ENCODE results near the gene UGT8. TPM values are rescaled to one million over a fixed set of nuclear protein-coding genes. Genes with fewer than 3 reads are reported as not detected.

The UGT8 gene
- polyA plus RNA-seq, 2 donors = 0.61 to 1.3 TPM

- no peaks in the 10 kb centered on the region for H3K9me3 ChIP-seq (ENCODE audit: control insufficient read depth in 2 of 2, insufficient read depth in 1 of 2, low read depth in 1 of 2, low read length in 1 of 2)
- no peaks in the 10 kb centered on the region for H3K4me1 ChIP-seq (ENCODE audit: control insufficient read depth in 2 of 2, insufficient read depth in 2 of 2, low read length in 1 of 2)
- no peak overlapping the region for H3K27ac ChIP-seq (ENCODE audit: low read depth in 2 of 2, low read length in 1 of 2)
- H3K27me3 ChIP-seq (ENCODE audit: control insufficient read depth in 1 of 2, insufficient read depth in 2 of 2, low read length in 2 of 2) = no peaks in the 10 kb centered on the region
- H3K36me3 ChIP-seq (ENCODE audit: control insufficient read depth in 2 of 2, insufficient read depth in 2 of 2, low read length in 1 of 2) = no peaks in the 10 kb centered on the region
- H3K4me3 ChIP-seq (ENCODE audit: low read depth in 1 of 2, low read length in 2 of 2) = no peak overlapping the region
- 64 to 69% methylated on average over 6 of the region's 6 CpGs for WGBS, 2 donors
Measured at GRCh38 chr4:114725066-114725465, 126.5 kb downstream of the UGT8 start.

DNA sequence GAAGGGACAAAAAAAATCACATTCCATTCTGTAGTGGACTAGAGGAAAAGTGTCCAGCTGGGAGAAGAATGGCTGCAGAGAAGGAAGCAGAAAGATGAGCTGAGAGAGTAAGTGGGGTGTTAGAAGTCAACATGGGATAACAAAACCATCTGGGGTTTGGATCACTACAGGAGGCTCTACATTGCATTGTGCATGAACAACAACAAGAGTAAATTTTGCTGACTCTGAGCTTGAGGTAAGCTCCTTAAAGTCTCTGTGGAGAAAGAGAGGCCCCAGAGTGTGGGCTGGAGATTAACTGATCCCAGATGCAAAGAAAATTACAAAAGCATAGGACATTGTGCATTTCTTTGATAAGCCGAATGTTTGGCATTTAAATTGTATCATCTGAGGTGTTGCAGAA lies 128.9 kb downstream of the UGT8 start:
- WGBS, 2 donors = 0% methylated on average over 1 of the region's 1 CpG
- Histone ChIP-seq H3K4me3 (ENCODE audit: low read depth in 1 of 2, low read length in 2 of 2) (no peak overlapping the region), H3K9me3 (ENCODE audit: control insufficient read depth in 2 of 2, insufficient read depth in 1 of 2, low read depth in 1 of 2, low read length in 1 of 2) (no peaks in the 10 kb centered on the region), H3K36me3 (ENCODE audit: control insufficient read depth in 2 of 2, insufficient read depth in 2 of 2, low read length in 1 of 2) (no peaks in the 10 kb centered on the region), H3K27ac (ENCODE audit: low read depth in 2 of 2, low read length in 1 of 2) (no peak overlapping the region), H3K27me3 (ENCODE audit: control insufficient read depth in 1 of 2, insufficient read depth in 2 of 2, low read length in 2 of 2) (no peaks in the 10 kb centered on the region), H3K4me1 (ENCODE audit: control insufficient read depth in 2 of 2, insufficient read depth in 2 of 2, low read length in 1 of 2) (no peaks in the 10 kb centered on the region)

Measured in esophagus (tissue), 2 donors.